ENCODE data around the gene DFFA. TPM values are rescaled to one million over a fixed set of nuclear protein-coding genes. Genes with fewer than 3 reads are reported as not detected.

The DFFA gene
- total RNA-seq, 1 experiment from 2014 or later, result 80.2 TPM

- TF ChIP-seq CTCF (IDR thresholded peaks at IDR 0.05; ENCODE audit: insufficient read depth in 1 of 2, low read depth in 1 of 2, low read length in 1 of 2, severe bottlenecking in 1 of 2, unreplicated experiment in 1 of 2), result no peak
- Mint-ChIP-seq H3K4me1 (ENCODE audit: low read depth, unreplicated experiment) (peaks cover 19% of the 10 kb centered on the region), H3K27me3 (ENCODE audit: insufficient read depth, unreplicated experiment) (no peaks in the 10 kb centered on the region), H3K27ac (ENCODE audit: unreplicated experiment) (peak overlapping the region; percentile 57), H3K36me3 (ENCODE audit: insufficient read depth, unreplicated experiment) (no peaks in the 10 kb centered on the region), H3K9me3 (ENCODE audit: unreplicated experiment) (no peaks in the 10 kb centered on the region), H3K4me3 (ENCODE audit: unreplicated experiment) (no peak overlapping the region)
- DNase-seq, result no peak
- H3K27me3 ChIP-seq (replicated peaks; ENCODE audit: control insufficient read depth, insufficient read depth, low read length), result no peaks in the 10 kb centered on the region
- no peaks in the 10 kb centered on the region for H3K36me3 ChIP-seq (ENCODE audit: control insufficient read depth, insufficient read depth, low read length)
- ChIA-PET POLR2A (no interaction called here), CTCF (no interaction called here)
- no peaks in the 10 kb centered on the region for H3K9me3 ChIP-seq
- intact Hi-C loops (cut with micrococcal nuclease; ENCODE audit: unreplicated experiment), result no loop called here
- no TSS peak for BruUV-seq (replicated peaks)
- peaks cover 29% of the 10 kb centered on the region for H3K4me1 ChIP-seq
- no peak overlapping the region for H3K4me3 ChIP-seq (ENCODE audit: low read depth, low read length)
Measured at GRCh38 chr1:10504249-10504648, 31.9 kb upstream of the DFFA start.

GRCh38 chr1:10502206-10502605, 29.9 kb upstream of the DFFA start:
- Histone ChIP-seq H3K4me1 (peaks cover 17% of the 10 kb centered on the region), H3K9me3 (no peaks in the 10 kb centered on the region), H3K4me3 (ENCODE audit: low read depth, low read length) (no peak overlapping the region), H3K27me3 (replicated peaks; ENCODE audit: control insufficient read depth, insufficient read depth, low read length) (no peaks in the 10 kb centered on the region), H3K36me3 (ENCODE audit: control insufficient read depth, insufficient read depth, low read length) (no peaks in the 10 kb centered on the region)
- no peak for DNase-seq
- H3K4me1 Mint-ChIP-seq (ENCODE audit: low read depth, unreplicated experiment), result peaks cover 12% of the 10 kb centered on the region
- no peak for TF ChIP-seq CTCF (IDR thresholded peaks at IDR 0.05; ENCODE audit: insufficient read depth in 1 of 2, low read depth in 1 of 2, low read length in 1 of 2, severe bottlenecking in 1 of 2, unreplicated experiment in 1 of 2)
- no peak overlapping the region for H3K4me3 Mint-ChIP-seq (ENCODE audit: unreplicated experiment)
- H3K27me3 Mint-ChIP-seq (ENCODE audit: insufficient read depth, unreplicated experiment), result no peaks in the 10 kb centered on the region
- no peak overlapping the region for H3K27ac Mint-ChIP-seq (ENCODE audit: unreplicated experiment)
- ChIA-PET POLR2A (no interaction called here), CTCF (no interaction called here)
- intact Hi-C loops (cut with micrococcal nuclease; ENCODE audit: unreplicated experiment), result no loop called here
- H3K36me3 Mint-ChIP-seq (ENCODE audit: insufficient read depth, unreplicated experiment), result peaks cover 4% of the 10 kb centered on the region
- BruUV-seq (replicated peaks), result no TSS peak
- no peaks in the 10 kb centered on the region for H3K9me3 Mint-ChIP-seq (ENCODE audit: unreplicated experiment)

GRCh38 chr1:10498231-10498630, 25.9 kb upstream of the DFFA start:
- ChIA-PET POLR2A (no interaction called here), CTCF (no interaction called here)
- Mint-ChIP-seq H3K36me3 (ENCODE audit: insufficient read depth, unreplicated experiment) (peaks cover 4% of the 10 kb centered on the region), H3K27me3 (ENCODE audit: insufficient read depth, unreplicated experiment) (no peaks in the 10 kb centered on the region), H3K4me1 (ENCODE audit: low read depth, unreplicated experiment) (no peaks in the 10 kb centered on the region), H3K9me3 (ENCODE audit: unreplicated experiment) (no peaks in the 10 kb centered on the region), H3K4me3 (ENCODE audit: unreplicated experiment) (no peak overlapping the region), H3K27ac (ENCODE audit: unreplicated experiment) (no peak overlapping the region)
- no peak for DNase-seq
- Histone ChIP-seq H3K4me3 (ENCODE audit: low read depth, low read length) (no peak overlapping the region), H3K27me3 (replicated peaks; ENCODE audit: control insufficient read depth, insufficient read depth, low read length) (no peaks in the 10 kb centered on the region), H3K36me3 (ENCODE audit: control insufficient read depth, insufficient read depth, low read length) (no peaks in the 10 kb centered on the region; the same call in 1 of the 2 replicates), H3K4me1 (0 out of 2 replicates have a peak, but pooled peaks cover 7% of the 10 kb centered on the region), H3K9me3 (no peaks in the 10 kb centered on the region)
- intact Hi-C loops (cut with micrococcal nuclease; ENCODE audit: unreplicated experiment), result no loop called here
- no TSS peak for BruUV-seq (replicated peaks)
- TF ChIP-seq CTCF (IDR thresholded peaks at IDR 0.05; ENCODE audit: insufficient read depth in 1 of 2, low read depth in 1 of 2, low read length in 1 of 2, severe bottlenecking in 1 of 2, unreplicated experiment in 1 of 2), result no peak

Data from Caco-2 (cell line).